K562 (cell line): ENCODE results near the gene NDUFA13. TPM values are rescaled to one million over a fixed set of nuclear protein-coding genes. Genes with fewer than 3 reads are reported as not detected.

ENCODE experiments used
- CHD2 ChIP-seq: IDR thresholded peaks from 2 replicates; pipeline ENCODE4 v1.6.1; 2011; ENCODE audit warnings: low read depth, low read length
- GATAD2B ChIP-seq: fragments of 450-650 bp; IDR thresholded peaks from 2 replicates; pipeline ENCODE4 v1.6.1; 2017; ENCODE audit warnings: mild to moderate bottlenecking, borderline replicate concordance
- HNRNPL ChIP-seq: fragments of 200-400 bp; formaldehyde crosslinking; IDR thresholded peaks from 2 replicates; pipeline ENCODE4 v1.6.1; 2017; ENCODE audit warnings: low read depth, mild to moderate bottlenecking, low read length
- POLR2AphosphoS2 ChIP-seq: IDR thresholded peaks from 2 replicates; pipeline ENCODE4 v1.6.1; 2012; ENCODE audit warnings: low read length, improper control_type of control experiment
- POLR2B ChIP-seq: fragments of 450-650 bp; IDR thresholded peaks from 2 replicates; pipeline ENCODE4 v1.6.1; 2018; ENCODE audit warnings: low read depth; ENCODE audit not compliant: partially characterized antibody
- POLR2H ChIP-seq: IDR thresholded peaks from 2 replicates; pipeline ENCODE4 v1.6.1; 2016; ENCODE audit warnings: missing genetic modification characterization, low read depth, mild to moderate bottlenecking, control low read depth, missing compliant biosample characterization, moderate library complexity
- RB1 ChIP-seq: fragments of 450-650 bp; IDR thresholded peaks from 2 replicates; pipeline ENCODE4 v1.6.1; 2017; ENCODE audit warnings: low read depth, mild to moderate bottlenecking
- SETDB1 ChIP-seq: IDR thresholded peaks from one replicate; pipeline ENCODE4 v1.6.1; 2012; ENCODE audit warnings: low read length, control low read depth, inconsistent platforms
- SP1 ChIP-seq: sonication (generic); formaldehyde crosslinking; IDR thresholded peaks from 2 replicates; pipeline ENCODE4 v1.8.1; 2022; ENCODE audit warnings: mild to moderate bottlenecking, missing genetic modification reagents
- SP2 ChIP-seq: IDR thresholded peaks from 2 replicates; pipeline ENCODE4 v1.6.1; 2011; ENCODE audit warnings: mild to moderate bottlenecking, low read depth, low read length, moderate library complexity; ENCODE audit not compliant: poor library complexity, severe bottlenecking; ENCODE audit errors: extremely low read depth
- TAF1 ChIP-seq: IDR thresholded peaks from 2 replicates; pipeline ENCODE4 v1.6.1; 2011; ENCODE audit warnings: mild to moderate bottlenecking, low read length, moderate library complexity; ENCODE audit not compliant: insufficient read depth, control insufficient read depth, severe bottlenecking; ENCODE audit errors: extremely low read depth
- TBP ChIP-seq: optimal IDR thresholded peaks from 2 replicates; pipeline ENCODE3; 2011; ENCODE audit warnings: low read depth, low read length, improper control_type of control experiment
- polyA plus RNA-seq, 8 experiments: library from polyadenylated mRNA; depleted of rRNA in 4 of 8; stranded (reverse) in 5 of 8; unstranded in 3 of 8; fragments of >200 nt; fragmentation: Nextera tagmentation in 2 of 8; fragmentation: Illumina TruSeq in 1 of 8; extraction: Ambion mirVana in 2 of 8; extraction: Trizol in 1 of 8; gene quantifications; 2 replicates each; pipeline versions ENCODE4 v1.2.1 to v1.2.3, GENCODE V29; 2011 to 2014; ENCODE audit warnings: inconsistent platforms in 1 of 8, missing spikeins in 1 of 8
- total RNA-seq, 7 experiments: library from RNA; depleted of rRNA in 6 of 7; stranded (reverse); fragments of >200 nt in 6 of 7; fragmentation: Illumina TruSeq in 2 of 7; extraction: Trizol in 2 of 7; gene quantifications; 2 replicates each; pipeline versions ENCODE4 v1.2.1 to v1.2.3, GENCODE V29; 2011 to 2021; ENCODE audit warnings: low replicate concordance in 1 of 7
- TF ChIP-seq, protein P1 (sequence below), 2 experiments: IDR thresholded peaks in 1 of 2; conservative IDR thresholded peaks in 1 of 2; 2 replicates each; pipeline ENCODE4 v1.6.1; 2016; ENCODE audit warnings: low read depth in 2 of 2, mild to moderate bottlenecking in 1 of 2, missing compliant biosample characterization in 1 of 2, missing genetic modification characterization in 1 of 2, moderate library complexity in 1 of 2
- TF ChIP-seq, protein P2 (sequence below): fragments of 450-650 bp; IDR thresholded peaks from 2 replicates; pipeline ENCODE4 v1.6.1; 2014; ENCODE audit warnings: low read depth, mild to moderate bottlenecking, moderate library complexity, borderline replicate concordance
- TF ChIP-seq, protein P3 (sequence below): fragments of 200-800 bp; sonication (Bioruptor generic); IDR thresholded peaks from 2 replicates; pipeline ENCODE4 v1.6.1; 2016; ENCODE audit warnings: missing genetic modification characterization, missing compliant biosample characterization
- TF ChIP-seq, protein P4 (sequence below): fragments of 200-800 bp; sonication (Bioruptor generic); IDR thresholded peaks from 2 replicates; pipeline ENCODE4 v1.6.1; 2017; ENCODE audit warnings: missing genetic modification characterization, missing compliant biosample characterization

Gene NDUFA13
- total and polyA plus RNA-seq, 9 of the 15 experiments (the other 6 are each of a cell fraction or from before 2014, with no cell fraction given): 146 to 596 (median 429) TPM

DNA sequence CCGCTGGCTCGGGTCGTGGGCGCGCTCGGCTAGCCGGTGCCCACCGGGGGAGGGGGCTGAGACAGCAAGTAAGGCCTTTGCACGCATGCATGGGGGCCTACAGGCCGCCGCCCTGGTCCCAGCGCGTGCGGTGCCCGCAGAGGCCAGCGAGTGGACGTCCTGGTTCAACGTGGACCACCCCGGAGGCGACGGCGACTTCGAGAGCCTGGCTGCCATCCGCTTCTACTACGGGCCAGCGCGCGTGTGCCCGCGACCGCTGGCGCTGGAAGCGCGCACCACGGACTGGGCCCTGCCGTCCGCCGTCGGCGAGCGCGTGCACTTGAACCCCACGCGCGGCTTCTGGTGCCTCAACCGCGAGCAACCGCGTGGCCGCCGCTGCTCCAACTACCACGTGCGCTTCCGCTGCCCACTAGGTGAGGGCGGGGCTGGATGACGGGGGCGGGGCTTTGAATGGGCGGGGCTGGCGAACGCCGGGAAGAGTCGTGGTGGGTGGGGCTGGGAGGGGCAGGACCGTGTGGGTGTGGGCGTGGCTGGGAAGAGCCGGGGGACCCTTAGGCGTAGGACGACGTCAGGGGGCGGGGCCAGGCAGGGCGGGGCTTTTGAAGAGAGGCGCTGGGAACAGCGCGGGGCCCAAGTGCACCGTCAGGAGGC, 24.2 kb downstream of the NDUFA13 start (continued):
- TF ChIP-seq, protein P1, sequence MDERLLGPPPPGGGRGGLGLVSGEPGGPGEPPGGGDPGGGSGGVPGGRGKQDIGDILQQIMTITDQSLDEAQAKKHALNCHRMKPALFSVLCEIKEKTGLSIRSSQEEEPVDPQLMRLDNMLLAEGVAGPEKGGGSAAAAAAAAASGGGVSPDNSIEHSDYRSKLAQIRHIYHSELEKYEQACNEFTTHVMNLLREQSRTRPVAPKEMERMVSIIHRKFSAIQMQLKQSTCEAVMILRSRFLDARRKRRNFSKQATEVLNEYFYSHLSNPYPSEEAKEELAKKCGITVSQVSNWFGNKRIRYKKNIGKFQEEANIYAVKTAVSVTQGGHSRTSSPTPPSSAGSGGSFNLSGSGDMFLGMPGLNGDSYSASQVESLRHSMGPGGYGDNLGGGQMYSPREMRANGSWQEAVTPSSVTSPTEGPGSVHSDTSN (CRISPR knock-in tag; IDR thresholded peaks at IDR 0.05; ENCODE audit: low read depth): no peak
- TF ChIP-seq, protein P1 (tag; conservative IDR thresholded peaks at IDR 0.05; ENCODE audit: low read depth): no peak
- TF ChIP-seq POLR2AphosphoS2 (no peak), SP2 (no peak), CHD2 (no peak), TBP (peak; percentile 6), RB1 (0 out of 2 replicates have a peak, but pooled peaks have one; percentile 12), TAF1 (no peak), SP1 (peak; percentile 26; the same call in 1 of the 2 replicates), SETDB1 (no peak), POLR2B (no peak), POLR2H (no peak), GATAD2B (peak; percentile 57; the same call in 1 of the 2 replicates), HNRNPL (peak; percentile 88)
- TF ChIP-seq, protein P2, sequence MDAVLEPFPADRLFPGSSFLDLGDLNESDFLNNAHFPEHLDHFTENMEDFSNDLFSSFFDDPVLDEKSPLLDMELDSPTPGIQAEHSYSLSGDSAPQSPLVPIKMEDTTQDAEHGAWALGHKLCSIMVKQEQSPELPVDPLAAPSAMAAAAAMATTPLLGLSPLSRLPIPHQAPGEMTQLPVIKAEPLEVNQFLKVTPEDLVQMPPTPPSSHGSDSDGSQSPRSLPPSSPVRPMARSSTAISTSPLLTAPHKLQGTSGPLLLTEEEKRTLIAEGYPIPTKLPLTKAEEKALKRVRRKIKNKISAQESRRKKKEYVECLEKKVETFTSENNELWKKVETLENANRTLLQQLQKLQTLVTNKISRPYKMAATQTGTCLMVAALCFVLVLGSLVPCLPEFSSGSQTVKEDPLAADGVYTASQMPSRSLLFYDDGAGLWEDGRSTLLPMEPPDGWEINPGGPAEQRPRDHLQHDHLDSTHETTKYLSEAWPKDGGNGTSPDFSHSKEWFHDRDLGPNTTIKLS: peak; percentile 32; the same call in 1 of the 2 replicates
- TF ChIP-seq, protein P3, sequence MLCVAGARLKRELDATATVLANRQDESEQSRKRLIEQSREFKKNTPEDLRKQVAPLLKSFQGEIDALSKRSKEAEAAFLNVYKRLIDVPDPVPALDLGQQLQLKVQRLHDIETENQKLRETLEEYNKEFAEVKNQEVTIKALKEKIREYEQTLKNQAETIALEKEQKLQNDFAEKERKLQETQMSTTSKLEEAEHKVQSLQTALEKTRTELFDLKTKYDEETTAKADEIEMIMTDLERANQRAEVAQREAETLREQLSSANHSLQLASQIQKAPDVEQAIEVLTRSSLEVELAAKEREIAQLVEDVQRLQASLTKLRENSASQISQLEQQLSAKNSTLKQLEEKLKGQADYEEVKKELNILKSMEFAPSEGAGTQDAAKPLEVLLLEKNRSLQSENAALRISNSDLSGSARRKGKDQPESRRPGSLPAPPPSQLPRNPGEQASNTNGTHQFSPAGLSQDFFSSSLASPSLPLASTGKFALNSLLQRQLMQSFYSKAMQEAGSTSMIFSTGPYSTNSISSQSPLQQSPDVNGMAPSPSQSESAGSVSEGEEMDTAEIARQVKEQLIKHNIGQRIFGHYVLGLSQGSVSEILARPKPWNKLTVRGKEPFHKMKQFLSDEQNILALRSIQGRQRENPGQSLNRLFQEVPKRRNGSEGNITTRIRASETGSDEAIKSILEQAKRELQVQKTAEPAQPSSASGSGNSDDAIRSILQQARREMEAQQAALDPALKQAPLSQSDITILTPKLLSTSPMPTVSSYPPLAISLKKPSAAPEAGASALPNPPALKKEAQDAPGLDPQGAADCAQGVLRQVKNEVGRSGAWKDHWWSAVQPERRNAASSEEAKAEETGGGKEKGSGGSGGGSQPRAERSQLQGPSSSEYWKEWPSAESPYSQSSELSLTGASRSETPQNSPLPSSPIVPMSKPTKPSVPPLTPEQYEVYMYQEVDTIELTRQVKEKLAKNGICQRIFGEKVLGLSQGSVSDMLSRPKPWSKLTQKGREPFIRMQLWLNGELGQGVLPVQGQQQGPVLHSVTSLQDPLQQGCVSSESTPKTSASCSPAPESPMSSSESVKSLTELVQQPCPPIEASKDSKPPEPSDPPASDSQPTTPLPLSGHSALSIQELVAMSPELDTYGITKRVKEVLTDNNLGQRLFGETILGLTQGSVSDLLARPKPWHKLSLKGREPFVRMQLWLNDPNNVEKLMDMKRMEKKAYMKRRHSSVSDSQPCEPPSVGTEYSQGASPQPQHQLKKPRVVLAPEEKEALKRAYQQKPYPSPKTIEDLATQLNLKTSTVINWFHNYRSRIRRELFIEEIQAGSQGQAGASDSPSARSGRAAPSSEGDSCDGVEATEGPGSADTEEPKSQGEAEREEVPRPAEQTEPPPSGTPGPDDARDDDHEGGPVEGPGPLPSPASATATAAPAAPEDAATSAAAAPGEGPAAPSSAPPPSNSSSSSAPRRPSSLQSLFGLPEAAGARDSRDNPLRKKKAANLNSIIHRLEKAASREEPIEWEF: no peak
- TF ChIP-seq, protein P4, sequence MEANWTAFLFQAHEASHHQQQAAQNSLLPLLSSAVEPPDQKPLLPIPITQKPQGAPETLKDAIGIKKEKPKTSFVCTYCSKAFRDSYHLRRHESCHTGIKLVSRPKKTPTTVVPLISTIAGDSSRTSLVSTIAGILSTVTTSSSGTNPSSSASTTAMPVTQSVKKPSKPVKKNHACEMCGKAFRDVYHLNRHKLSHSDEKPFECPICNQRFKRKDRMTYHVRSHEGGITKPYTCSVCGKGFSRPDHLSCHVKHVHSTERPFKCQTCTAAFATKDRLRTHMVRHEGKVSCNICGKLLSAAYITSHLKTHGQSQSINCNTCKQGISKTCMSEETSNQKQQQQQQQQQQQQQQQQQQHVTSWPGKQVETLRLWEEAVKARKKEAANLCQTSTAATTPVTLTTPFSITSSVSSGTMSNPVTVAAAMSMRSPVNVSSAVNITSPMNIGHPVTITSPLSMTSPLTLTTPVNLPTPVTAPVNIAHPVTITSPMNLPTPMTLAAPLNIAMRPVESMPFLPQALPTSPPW: peak; percentile 48; the same call in 1 of the 2 replicates
